Measurements from ENCODE around the gene CALCB.

Gene CALCB

GRCh38 chr11:15046673-15047072, 26.7 kb upstream of the CALCB start (continued):
- TF ChIP-seq ZBTB11 (tag by site-specific recombination; conservative IDR thresholded peaks at IDR 0.05; ENCODE audit: low read depth): peak; percentile 44
- peak; percentile 50 for TF ChIP-seq ZNF426 (tag by site-specific recombination; IDR thresholded peaks at IDR 0.05)
- peak; percentile 37; the same call in 1 of the 2 replicates for TF ChIP-seq ZNF558 (tag by site-specific recombination; IDR thresholded peaks at IDR 0.05)

GRCh38 chr11:15048616-15049015, 24.8 kb upstream of the CALCB start:
- Histone ChIP-seq H3K9me3 (ENCODE audit: control insufficient read depth, insufficient read depth, low read depth, low read length) (no peaks in the 10 kb centered on the region), H3K27ac (ENCODE audit: extremely low read depth, low read depth, low read length) (no peak overlapping the region), H3K4me1 (ENCODE audit: control insufficient read depth, insufficient read depth, low read length) (no peaks in the 10 kb centered on the region), H3K36me3 (ENCODE audit: control insufficient read depth in 2 of 2, insufficient read depth in 1 of 2, low read length in 2 of 2) (no peaks in the 10 kb centered on the region), H3K4me3 (ENCODE audit: low read depth, low read length) (no peak overlapping the region)
- POLR2A ChIA-PET: no interaction called here
- CTCF ChIA-PET: interaction anchor here (1.0 to 1.9 kb wide), 4 partner anchors 10 to 73 kb away, joined by 4 to 7 read pairs (median 4); no protein-coding TSS in a partner anchor
- TF ChIP-seq ZSCAN23 (tag by site-specific recombination; IDR thresholded peaks at IDR 0.05) (no peak), ZNF518A (tag by site-specific recombination; conservative IDR thresholded peaks at IDR 0.05; ENCODE audit: low read depth) (no peak), ZNF76 (tag by site-specific recombination; IDR thresholded peaks at IDR 0.05; ENCODE audit: borderline replicate concordance, low read depth) (no peak), ZNF449 (tag by site-specific recombination; IDR thresholded peaks at IDR 0.05) (no peak), PRDM6 (tag by site-specific recombination; IDR thresholded peaks at IDR 0.05) (no peak)

- Histone ChIP-seq H3K36me3 (ENCODE audit: control insufficient read depth in 2 of 2, insufficient read depth in 1 of 2, low read length in 2 of 2) (no peaks in the 10 kb centered on the region), H3K4me3 (ENCODE audit: low read depth, low read length) (no peak overlapping the region), H3K27ac (ENCODE audit: extremely low read depth, low read depth, low read length) (no peak overlapping the region), H3K4me1 (ENCODE audit: control insufficient read depth, insufficient read depth, low read length) (no peaks in the 10 kb centered on the region), H3K9me3 (ENCODE audit: control insufficient read depth, insufficient read depth, low read depth, low read length) (no peaks in the 10 kb centered on the region)
- ChIA-PET CTCF (interaction anchor here (0.6 to 3.3 kb wide), 2 partner anchors 21 to 498 kb away, joined by 3 to 14 read pairs; no protein-coding TSS in a partner anchor), POLR2A (no interaction called here)
- TF ChIP-seq SCRT2 (tag by site-specific recombination; IDR thresholded peaks at IDR 0.05) (peak; percentile 48; the same call in 1 of the 2 replicates), ZNF324 (tag by site-specific recombination; IDR thresholded peaks at IDR 0.05) (peak; percentile 57; the same call in 1 of the 2 replicates), PATZ1 (tag by site-specific recombination; IDR thresholded peaks at IDR 0.05) (peak; percentile 73; the same call in 1 of the 2 replicates), ZNF121 (tag by site-specific recombination; IDR thresholded peaks at IDR 0.05) (no peak), ZSCAN16 (tag by site-specific recombination; IDR thresholded peaks at IDR 0.05) (0 out of 2 replicates have a peak, but pooled peaks have one; percentile 61), PRDM1 (tag by site-specific recombination; IDR thresholded peaks at IDR 0.05) (peak; percentile 74), ZNF10 (tag by site-specific recombination; IDR thresholded peaks at IDR 0.05) (peak; percentile 30; the same call in 1 of the 2 replicates), ZNF660 (tag by site-specific recombination; IDR thresholded peaks at IDR 0.05) (no peak; the same call in 1 of the 2 replicates), ZEB2 (tag by site-specific recombination; IDR thresholded peaks at IDR 0.05) (peak; percentile 84; the same call in 1 of the 2 replicates), ZNF654 (tag by site-specific recombination; IDR thresholded peaks at IDR 0.05; ENCODE audit: low read depth) (no peak), WT1 (tag by site-specific recombination; IDR thresholded peaks at IDR 0.05) (no peak)
These were observed 20.2 kb upstream of the CALCB start for GRCh38 chr11:15053191-15053685.

All from HEK293 (cell line).